ENCODE data around the gene CYP19A1. TPM values are rescaled to one million over a fixed set of nuclear protein-coding genes. Genes with fewer than 3 reads are reported as not detected.
A peak's percentile ranks its signal among the peaks of the same experiment; 100 is the strongest.

Gene CYP19A1
- total RNA-seq, 1 donor from 2014 or later, result not detected

- peak; percentile 59 for DNase-seq (ENCODE audit: low read depth)
- no peak overlapping the region for H3K4me3 ChIP-seq (ENCODE audit: low read depth, low read length)
- no peak for TF ChIP-seq CTCF (conservative IDR thresholded peaks at IDR 0.05; ENCODE audit: low read depth, low read length)
Measured at GRCh38 chr15:51227940-51228732, 110.3 kb downstream of the CYP19A1 start.

GRCh38 chr15:51226576-51227210, 111.7 kb downstream of the CYP19A1 start:
- DNase-seq (ENCODE audit: low read depth), result no peak
- H3K4me3 ChIP-seq (ENCODE audit: low read depth, low read length), result no peak overlapping the region
- no peak for TF ChIP-seq CTCF (conservative IDR thresholded peaks at IDR 0.05; ENCODE audit: low read depth, low read length)

- DNase-seq (ENCODE audit: low read depth), result no peak
- H3K4me3 ChIP-seq (ENCODE audit: low read depth, low read length), result no peak overlapping the region
- TF ChIP-seq CTCF (conservative IDR thresholded peaks at IDR 0.05; ENCODE audit: low read depth, low read length), result no peak
Measured at GRCh38 chr15:51224428-51224827, 114.0 kb downstream of the CYP19A1 start.

- no peak overlapping the region for H3K4me3 ChIP-seq (ENCODE audit: low read depth, low read length)
- TF ChIP-seq CTCF (conservative IDR thresholded peaks at IDR 0.05; ENCODE audit: low read depth, low read length), result no peak
Measured at GRCh38 chr15:51223771-51224229, 114.6 kb downstream of the CYP19A1 start.

GRCh38 chr15:51218299-51218938, 120.0 kb downstream of the CYP19A1 start:
- no peak overlapping the region for H3K4me3 ChIP-seq (ENCODE audit: low read depth, low read length)
- DNase-seq (ENCODE audit: low read depth), result no peak
- TF ChIP-seq CTCF (conservative IDR thresholded peaks at IDR 0.05; ENCODE audit: low read depth, low read length), result no peak

More at GRCh38 chr15:51223771-51224229, 114.6 kb downstream of the CYP19A1 start:
- DNase-seq (ENCODE audit: low read depth), result no peak

GRCh38 chr15:51212909-51213308, 125.5 kb downstream of the CYP19A1 start:
- no peak for DNase-seq (ENCODE audit: low read depth)
- no peak for TF ChIP-seq CTCF (conservative IDR thresholded peaks at IDR 0.05; ENCODE audit: low read depth, low read length)
- no peak overlapping the region for H3K4me3 ChIP-seq (ENCODE audit: low read depth, low read length)
